Nephron progenitor cell (in vitro differentiated cells): ENCODE data around the gene PLK4.

Source experiments
- DNase-seq: peaks from one replicate; pipeline ENCODE4 v3.0.0; 2021
- H3K27ac Mint-ChIP-seq: 2 replicates; pipeline ENCODE4 v1.8.0; 2021; ENCODE audit warnings: mild to moderate bottlenecking, moderate library complexity, mixed read lengths
- H3K27me3 Mint-ChIP-seq: 2 replicates; pipeline ENCODE4 v1.8.0; 2021; ENCODE audit warnings: mild to moderate bottlenecking, low read depth, mixed read lengths; ENCODE audit not compliant: poor library complexity
- H3K36me3 Mint-ChIP-seq: 2 replicates; pipeline ENCODE4 v1.8.0; 2021; ENCODE audit warnings: low read depth, mixed read lengths
- H3K4me1 Mint-ChIP-seq: 2 replicates; pipeline ENCODE4 v1.8.0; 2021; ENCODE audit warnings: mixed read lengths
- H3K4me3 Mint-ChIP-seq: 2 replicates; pipeline ENCODE4 v1.8.0; 2021; ENCODE audit warnings: mild to moderate bottlenecking, moderate library complexity, mixed read lengths
- H3K9me3 Mint-ChIP-seq: 2 replicates; pipeline ENCODE4 v1.8.0; 2021; ENCODE audit warnings: mild to moderate bottlenecking, moderate library complexity, mixed read lengths
- TF ChIP-seq, protein P1 (sequence below): fragments of 200-600 bp; sonication (generic); IDR thresholded peaks from 2 replicates; pipeline ENCODE4 v1.5.0; 2021; ENCODE audit warnings: antibody characterized with exemption

The PLK4 gene

DNA sequence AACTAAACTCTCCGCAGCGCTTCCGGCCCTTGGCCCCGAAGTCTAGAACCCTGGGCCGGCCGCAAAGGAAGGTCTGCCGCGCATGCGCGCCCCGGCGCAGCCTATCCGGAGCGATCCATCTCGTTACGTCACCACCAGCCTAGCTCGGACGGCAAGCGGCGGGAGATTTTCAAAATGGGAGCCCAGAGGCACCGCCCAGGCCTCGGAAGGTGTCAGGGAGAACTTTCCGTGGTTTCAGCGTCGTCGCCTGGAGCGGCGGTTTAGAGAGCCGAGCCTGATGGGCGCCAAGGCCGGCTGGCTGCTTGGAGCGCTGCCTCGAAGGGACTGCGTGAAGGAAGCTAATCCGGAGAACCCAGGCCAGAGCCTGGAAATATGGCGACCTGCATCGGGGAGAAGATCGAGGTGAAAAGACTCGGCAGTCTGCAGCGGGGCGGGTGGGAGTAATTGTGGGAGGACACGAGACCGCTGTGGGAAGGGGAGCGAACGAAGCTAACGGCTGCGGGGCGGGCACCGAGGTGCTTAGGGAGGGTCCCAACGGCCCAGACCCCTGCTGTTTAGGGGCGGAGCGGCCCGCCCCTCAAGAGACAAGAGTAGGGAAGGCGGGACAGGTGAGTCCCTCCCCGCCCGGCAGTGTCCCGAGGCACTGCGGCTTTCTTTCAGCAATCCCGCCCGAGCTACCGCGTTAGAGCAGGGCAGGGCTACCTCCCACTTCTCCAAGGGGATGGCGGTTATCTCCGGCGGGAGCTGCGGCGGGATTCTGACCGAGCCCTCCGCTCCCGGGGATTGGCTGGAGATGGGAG is at the start of gene PLK4:
PLK4 (plus strand) TSS at position 131 of the 800 bp plus-strand sequence; CDS start at position 373, 242 bp downstream.
- peak within 1 kb of the TSS; percentile 98 for H3K27ac Mint-ChIP-seq
- peak; percentile 95 for DNase-seq
- H3K4me1 Mint-ChIP-seq, result peaks cover 29% of the 10 kb centered on the region
- TF ChIP-seq, protein P1, sequence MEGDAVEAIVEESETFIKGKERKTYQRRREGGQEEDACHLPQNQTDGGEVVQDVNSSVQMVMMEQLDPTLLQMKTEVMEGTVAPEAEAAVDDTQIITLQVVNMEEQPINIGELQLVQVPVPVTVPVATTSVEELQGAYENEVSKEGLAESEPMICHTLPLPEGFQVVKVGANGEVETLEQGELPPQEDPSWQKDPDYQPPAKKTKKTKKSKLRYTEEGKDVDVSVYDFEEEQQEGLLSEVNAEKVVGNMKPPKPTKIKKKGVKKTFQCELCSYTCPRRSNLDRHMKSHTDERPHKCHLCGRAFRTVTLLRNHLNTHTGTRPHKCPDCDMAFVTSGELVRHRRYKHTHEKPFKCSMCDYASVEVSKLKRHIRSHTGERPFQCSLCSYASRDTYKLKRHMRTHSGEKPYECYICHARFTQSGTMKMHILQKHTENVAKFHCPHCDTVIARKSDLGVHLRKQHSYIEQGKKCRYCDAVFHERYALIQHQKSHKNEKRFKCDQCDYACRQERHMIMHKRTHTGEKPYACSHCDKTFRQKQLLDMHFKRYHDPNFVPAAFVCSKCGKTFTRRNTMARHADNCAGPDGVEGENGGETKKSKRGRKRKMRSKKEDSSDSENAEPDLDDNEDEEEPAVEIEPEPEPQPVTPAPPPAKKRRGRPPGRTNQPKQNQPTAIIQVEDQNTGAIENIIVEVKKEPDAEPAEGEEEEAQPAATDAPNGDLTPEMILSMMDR, result no peak
- no peaks in the 10 kb centered on the region for H3K27me3 Mint-ChIP-seq
- peak within 1 kb of the TSS; percentile 100 for H3K4me3 Mint-ChIP-seq
- no peaks in the 10 kb centered on the region for H3K9me3 Mint-ChIP-seq
- H3K36me3 Mint-ChIP-seq, result peaks cover 33% of the 10 kb centered on the region

DNA sequence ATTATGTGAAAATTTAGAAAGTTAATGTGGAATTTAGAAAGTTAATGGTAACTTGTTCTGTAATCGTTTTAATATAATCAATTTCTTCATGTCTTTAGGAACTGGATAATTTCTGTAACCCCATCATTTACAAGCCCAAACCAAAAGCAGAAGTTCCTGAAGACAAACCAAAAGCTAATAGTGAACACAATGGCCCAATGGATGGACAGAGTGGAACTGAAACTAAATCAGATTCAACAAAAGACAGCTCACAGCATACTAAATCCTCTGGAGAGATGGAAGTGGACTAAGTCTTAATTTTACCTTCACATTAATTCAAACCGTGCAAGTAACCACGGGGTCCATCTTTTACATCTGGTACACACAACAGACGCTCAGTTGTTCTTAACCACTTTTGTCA is 48.1 kb upstream of the PLK4 start:
- no peaks in the 10 kb centered on the region for H3K27me3 Mint-ChIP-seq
- no peak overlapping the region for H3K4me3 Mint-ChIP-seq
- no peaks in the 10 kb centered on the region for H3K4me1 Mint-ChIP-seq
- H3K36me3 Mint-ChIP-seq, result no peaks in the 10 kb centered on the region
- H3K27ac Mint-ChIP-seq, result no peak overlapping the region
- H3K9me3 Mint-ChIP-seq, result no peaks in the 10 kb centered on the region
- TF ChIP-seq, protein P1, result no peak
- no peak for DNase-seq

DNA sequence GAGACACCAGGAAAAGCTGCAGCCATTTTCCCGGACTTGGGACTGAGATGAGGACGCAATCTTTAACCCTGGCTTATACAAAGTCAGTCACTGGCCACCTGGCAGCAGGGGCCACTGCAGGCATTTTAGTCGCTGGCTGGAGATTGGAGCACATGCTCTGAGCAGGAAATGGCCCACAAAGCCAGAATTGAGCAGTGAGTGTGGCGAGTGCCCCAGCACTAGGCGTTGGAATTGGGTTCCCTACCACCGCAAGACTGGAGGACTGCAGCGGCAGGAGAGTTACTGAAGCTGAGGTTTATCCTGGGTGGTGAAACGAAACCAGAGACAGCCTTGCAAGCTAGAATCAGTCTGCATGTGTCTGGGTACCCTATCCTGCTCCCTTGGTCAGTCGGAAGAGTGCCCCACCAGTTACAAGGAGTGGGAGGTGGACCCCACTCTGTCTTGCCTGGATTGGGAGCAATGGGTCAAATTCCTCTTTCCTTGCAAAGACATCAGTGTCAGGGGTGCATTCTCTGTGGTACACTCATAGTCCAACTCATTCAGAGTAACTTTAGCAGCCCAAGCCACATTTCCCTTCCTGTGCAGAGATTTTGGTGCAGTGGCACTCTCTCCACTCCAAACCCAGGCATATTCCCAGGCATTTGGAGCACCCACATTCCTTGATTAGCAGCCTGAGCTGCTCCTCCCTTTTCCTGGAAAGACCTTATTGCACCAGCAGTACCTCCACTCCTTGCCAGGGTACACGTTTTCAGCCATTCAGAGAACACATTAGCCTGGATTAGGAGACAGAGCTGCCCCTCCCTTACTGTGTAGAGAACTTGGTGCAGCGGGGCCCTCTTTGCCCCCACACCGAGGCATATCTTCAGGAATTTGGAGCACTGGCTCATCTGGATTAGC is 36.7 kb upstream of the PLK4 start:
- no peak overlapping the region for H3K4me3 Mint-ChIP-seq
- DNase-seq, result no peak
- no peak overlapping the region for H3K27ac Mint-ChIP-seq
- no peaks in the 10 kb centered on the region for H3K4me1 Mint-ChIP-seq
- TF ChIP-seq, protein P1, result no peak
- H3K36me3 Mint-ChIP-seq, result peaks cover 43% of the 10 kb centered on the region
- no peaks in the 10 kb centered on the region for H3K27me3 Mint-ChIP-seq
- H3K9me3 Mint-ChIP-seq, result peaks cover 31% of the 10 kb centered on the region

DNA sequence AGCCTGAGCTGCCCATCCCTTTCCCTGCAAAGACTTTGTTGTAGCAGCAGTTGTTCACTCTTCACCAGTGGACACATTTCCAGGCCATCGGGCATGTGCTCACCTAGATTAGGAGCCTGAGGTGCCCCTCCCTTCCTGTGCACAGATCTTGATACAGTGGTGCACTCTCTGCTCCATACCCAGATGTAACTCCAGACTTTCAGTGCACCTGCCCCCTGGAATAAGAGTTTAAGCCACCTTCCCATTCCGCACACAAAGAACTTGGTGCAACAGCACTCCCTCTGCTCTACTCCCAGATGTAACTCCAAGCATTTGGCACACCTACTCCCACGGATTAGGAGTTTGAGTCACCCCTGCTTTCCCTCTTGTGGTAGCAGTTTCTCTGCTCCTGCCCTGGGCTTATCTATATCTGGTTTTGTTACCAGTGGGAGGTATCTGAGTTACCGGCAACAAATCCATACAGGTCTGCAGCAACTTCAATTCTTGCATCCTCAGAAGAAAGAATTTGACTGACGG is 36.0 kb upstream of the PLK4 start:
- H3K27ac Mint-ChIP-seq, result peak overlapping the region; percentile 31
- no peaks in the 10 kb centered on the region for H3K4me1 Mint-ChIP-seq
- H3K36me3 Mint-ChIP-seq, result peaks cover 49% of the 10 kb centered on the region
- no peak overlapping the region for H3K4me3 Mint-ChIP-seq
- H3K27me3 Mint-ChIP-seq, result no peaks in the 10 kb centered on the region
- TF ChIP-seq, protein P1, result no peak
- peaks cover 37% of the 10 kb centered on the region for H3K9me3 Mint-ChIP-seq
- DNase-seq, result no peak

DNA sequence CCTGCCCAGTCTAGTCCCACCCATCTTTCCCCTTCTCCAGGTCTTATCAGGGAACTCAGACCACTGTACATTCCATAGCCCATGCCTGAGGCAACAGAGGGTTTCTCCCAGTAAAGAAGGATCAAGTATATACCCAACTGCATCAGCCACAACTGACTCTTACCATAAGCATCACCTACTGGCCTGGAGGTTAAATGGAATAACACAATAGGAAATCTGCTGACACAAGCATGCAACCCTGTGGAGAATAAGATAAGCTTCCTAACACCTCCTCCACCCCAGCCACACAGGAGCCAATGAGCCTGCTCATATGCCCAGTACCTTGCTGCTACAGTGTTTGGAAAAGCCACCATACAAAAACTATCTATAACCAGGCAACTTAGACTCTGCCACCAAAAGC is 34.6 kb upstream of the PLK4 start:
- no peaks in the 10 kb centered on the region for H3K4me1 Mint-ChIP-seq
- TF ChIP-seq, protein P1, result no peak
- H3K27me3 Mint-ChIP-seq, result no peaks in the 10 kb centered on the region
- H3K9me3 Mint-ChIP-seq, result peaks cover 51% of the 10 kb centered on the region
- DNase-seq, result no peak
- no peak overlapping the region for H3K4me3 Mint-ChIP-seq
- H3K27ac Mint-ChIP-seq, result no peak overlapping the region
- peaks cover 63% of the 10 kb centered on the region for H3K36me3 Mint-ChIP-seq
